ENCODE results near the gene BCLAF1. TPM values are rescaled to one million over a fixed set of nuclear protein-coding genes. Genes with fewer than 3 reads are reported as not detected.

The BCLAF1 gene
- total and polyA plus RNA-seq, 2 experiments from 2014 or later, result 133 to 151 TPM

- TF ChIP-seq, protein P1, sequence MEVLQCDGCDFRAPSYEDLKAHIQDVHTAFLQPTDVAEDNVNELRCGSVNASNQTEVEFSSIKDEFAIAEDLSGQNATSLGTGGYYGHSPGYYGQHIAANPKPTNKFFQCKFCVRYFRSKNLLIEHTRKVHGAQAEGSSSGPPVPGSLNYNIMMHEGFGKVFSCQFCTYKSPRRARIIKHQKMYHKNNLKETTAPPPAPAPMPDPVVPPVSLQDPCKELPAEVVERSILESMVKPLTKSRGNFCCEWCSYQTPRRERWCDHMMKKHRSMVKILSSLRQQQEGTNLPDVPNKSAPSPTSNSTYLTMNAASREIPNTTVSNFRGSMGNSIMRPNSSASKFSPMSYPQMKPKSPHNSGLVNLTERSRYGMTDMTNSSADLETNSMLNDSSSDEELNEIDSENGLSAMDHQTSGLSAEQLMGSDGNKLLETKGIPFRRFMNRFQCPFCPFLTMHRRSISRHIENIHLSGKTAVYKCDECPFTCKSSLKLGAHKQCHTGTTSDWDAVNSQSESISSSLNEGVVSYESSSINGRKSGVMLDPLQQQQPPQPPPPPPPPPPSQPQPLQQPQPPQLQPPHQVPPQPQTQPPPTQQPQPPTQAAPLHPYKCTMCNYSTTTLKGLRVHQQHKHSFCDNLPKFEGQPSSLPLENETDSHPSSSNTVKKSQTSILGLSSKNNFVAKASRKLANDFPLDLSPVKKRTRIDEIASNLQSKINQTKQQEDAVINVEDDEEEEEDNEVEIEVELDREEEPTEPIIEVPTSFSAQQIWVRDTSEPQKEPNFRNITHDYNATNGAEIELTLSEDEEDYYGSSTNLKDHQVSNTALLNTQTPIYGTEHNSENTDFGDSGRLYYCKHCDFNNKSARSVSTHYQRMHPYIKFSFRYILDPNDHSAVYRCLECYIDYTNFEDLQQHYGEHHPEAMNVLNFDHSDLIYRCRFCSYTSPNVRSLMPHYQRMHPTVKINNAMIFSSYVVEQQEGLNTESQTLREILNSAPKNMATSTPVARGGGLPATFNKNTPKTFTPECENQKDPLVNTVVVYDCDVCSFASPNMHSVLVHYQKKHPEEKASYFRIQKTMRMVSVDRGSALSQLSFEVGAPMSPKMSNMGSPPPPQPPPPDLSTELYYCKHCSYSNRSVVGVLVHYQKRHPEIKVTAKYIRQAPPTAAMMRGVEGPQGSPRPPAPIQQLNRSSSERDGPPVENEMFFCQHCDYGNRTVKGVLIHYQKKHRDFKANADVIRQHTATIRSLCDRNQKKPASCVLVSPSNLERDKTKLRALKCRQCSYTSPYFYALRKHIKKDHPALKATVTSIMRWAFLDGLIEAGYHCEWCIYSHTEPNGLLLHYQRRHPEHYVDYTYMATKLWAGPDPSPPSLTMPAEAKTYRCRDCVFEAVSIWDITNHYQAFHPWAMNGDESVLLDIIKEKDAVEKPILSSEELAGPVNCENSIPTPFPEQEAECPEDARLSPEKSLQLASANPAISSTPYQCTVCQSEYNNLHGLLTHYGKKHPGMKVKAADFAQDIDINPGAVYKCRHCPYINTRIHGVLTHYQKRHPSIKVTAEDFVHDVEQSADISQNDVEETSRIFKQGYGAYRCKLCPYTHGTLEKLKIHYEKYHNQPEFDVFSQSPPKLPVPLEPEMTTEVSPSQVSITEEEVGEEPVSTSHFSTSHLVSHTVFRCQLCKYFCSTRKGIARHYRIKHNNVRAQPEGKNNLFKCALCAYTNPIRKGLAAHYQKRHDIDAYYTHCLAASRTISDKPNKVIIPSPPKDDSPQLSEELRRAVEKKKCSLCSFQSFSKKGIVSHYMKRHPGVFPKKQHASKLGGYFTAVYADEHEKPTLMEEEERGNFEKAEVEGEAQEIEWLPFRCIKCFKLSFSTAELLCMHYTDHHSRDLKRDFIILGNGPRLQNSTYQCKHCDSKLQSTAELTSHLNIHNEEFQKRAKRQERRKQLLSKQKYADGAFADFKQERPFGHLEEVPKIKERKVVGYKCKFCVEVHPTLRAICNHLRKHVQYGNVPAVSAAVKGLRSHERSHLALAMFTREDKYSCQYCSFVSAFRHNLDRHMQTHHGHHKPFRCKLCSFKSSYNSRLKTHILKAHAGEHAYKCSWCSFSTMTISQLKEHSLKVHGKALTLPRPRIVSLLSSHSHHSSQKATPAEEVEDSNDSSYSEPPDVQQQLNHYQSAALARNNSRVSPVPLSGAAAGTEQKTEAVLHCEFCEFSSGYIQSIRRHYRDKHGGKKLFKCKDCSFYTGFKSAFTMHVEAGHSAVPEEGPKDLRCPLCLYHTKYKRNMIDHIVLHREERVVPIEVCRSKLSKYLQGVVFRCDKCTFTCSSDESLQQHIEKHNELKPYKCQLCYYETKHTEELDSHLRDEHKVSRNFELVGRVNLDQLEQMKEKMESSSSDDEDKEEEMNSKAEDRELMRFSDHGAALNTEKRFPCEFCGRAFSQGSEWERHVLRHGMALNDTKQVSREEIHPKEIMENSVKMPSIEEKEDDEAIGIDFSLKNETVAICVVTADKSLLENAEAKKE (CRISPR knock-in tag; IDR thresholded peaks at IDR 0.05), result no peak
- TF ChIP-seq, protein P2, sequence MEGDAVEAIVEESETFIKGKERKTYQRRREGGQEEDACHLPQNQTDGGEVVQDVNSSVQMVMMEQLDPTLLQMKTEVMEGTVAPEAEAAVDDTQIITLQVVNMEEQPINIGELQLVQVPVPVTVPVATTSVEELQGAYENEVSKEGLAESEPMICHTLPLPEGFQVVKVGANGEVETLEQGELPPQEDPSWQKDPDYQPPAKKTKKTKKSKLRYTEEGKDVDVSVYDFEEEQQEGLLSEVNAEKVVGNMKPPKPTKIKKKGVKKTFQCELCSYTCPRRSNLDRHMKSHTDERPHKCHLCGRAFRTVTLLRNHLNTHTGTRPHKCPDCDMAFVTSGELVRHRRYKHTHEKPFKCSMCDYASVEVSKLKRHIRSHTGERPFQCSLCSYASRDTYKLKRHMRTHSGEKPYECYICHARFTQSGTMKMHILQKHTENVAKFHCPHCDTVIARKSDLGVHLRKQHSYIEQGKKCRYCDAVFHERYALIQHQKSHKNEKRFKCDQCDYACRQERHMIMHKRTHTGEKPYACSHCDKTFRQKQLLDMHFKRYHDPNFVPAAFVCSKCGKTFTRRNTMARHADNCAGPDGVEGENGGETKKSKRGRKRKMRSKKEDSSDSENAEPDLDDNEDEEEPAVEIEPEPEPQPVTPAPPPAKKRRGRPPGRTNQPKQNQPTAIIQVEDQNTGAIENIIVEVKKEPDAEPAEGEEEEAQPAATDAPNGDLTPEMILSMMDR (conservative IDR thresholded peaks at IDR 0.05; ENCODE audit: low read depth in 2 of 2), result no peak
- no peak for TF ChIP-seq EZH2phosphoT487 (IDR thresholded peaks at IDR 0.05; ENCODE audit: unreplicated experiment)
- TF ChIP-seq EZH2 (IDR thresholded peaks at IDR 0.05; ENCODE audit: low read depth, unreplicated experiment), result no peak
These were observed 44.8 kb upstream of the BCLAF1 start (continued) for GRCh38 chr6:136334465-136334846.

DNA sequence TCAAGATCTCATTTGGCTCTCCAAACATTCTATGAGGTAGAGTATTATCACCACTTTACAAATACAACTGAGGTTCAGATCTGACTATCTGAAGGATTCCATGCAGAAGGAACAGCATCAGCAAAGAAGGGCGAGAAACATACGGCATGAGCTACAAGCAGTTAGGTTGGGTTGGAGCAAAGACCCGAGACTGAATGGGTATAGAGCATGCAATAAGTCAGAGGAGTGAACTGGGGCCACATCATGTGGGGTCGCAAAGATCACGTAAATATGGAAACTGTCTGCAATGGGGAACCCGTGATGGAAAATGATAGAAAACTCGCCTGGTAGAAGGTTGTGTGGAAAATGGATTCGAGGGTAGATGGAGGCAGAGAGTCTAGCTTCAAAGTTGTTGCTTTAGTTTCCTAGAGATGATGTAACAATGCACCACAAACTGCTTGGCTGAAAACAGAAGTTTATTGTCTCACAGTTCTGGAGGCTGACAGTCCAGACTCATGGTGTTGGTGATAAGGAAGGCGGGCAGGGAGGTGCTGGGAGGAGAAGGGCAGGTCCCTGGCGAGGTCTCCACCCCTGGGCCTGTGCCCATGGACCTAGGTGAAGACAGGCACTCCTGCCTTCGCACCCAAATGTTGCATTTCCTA lies 44.3 kb upstream of the BCLAF1 start:
- H3K4me3 ChIP-seq, result no peak overlapping the region

More for the DNA sequence above, 44.3 kb upstream of the BCLAF1 start:
- H3K9me3 Mint-ChIP-seq, result no peaks in the 10 kb centered on the region
- Histone ChIP-seq H3K27ac (ENCODE audit: low read depth) (no peak overlapping the region), H3K9me2 (ENCODE audit: insufficient read depth) (no peaks in the 10 kb centered on the region), H2AFZ (no peak overlapping the region), H3K4me1 (ENCODE audit: insufficient read depth) (peaks cover 13% of the 10 kb centered on the region), H4K20me1 (replicated peaks; ENCODE audit: insufficient read depth) (no peaks in the 10 kb centered on the region), H3K36me3 (ENCODE audit: insufficient read depth) (no peaks in the 10 kb centered on the region), H3K27me3 (ENCODE audit: insufficient read depth) (no peaks in the 10 kb centered on the region), H3K79me2 (replicated peaks; ENCODE audit: insufficient read depth) (no peaks in the 10 kb centered on the region), H3K4me2 (no peak overlapping the region), H3F3A (replicated peaks; ENCODE audit: low read depth) (0 out of 2 replicates have a peak, but pooled peaks cover 2% of the 10 kb centered on the region)
- ATAC-seq (no peak), DNase-seq (ENCODE audit: low spot score) (no peak)
- H3K27me3 Mint-ChIP-seq (ENCODE audit: insufficient read depth, low read depth, poor library complexity), result peaks cover 5% of the 10 kb centered on the region
- H3K4me3 Mint-ChIP-seq, result no peak overlapping the region
- TF ChIP-seq REST (IDR thresholded peaks at IDR 0.05; ENCODE audit: unreplicated experiment) (no peak), CREB1 (CRISPR knock-in tag; IDR thresholded peaks at IDR 0.05; ENCODE audit: low read depth) (no peak), EZH2 (IDR thresholded peaks at IDR 0.05; ENCODE audit: low read depth, unreplicated experiment) (no peak), ZNF114 (CRISPR knock-in tag; IDR thresholded peaks at IDR 0.05) (no peak), EZH2phosphoT487 (IDR thresholded peaks at IDR 0.05; ENCODE audit: unreplicated experiment) (no peak), JUNB (IDR thresholded peaks at IDR 0.05; ENCODE audit: unreplicated experiment) (no peak)
- TF ChIP-seq, protein P3, sequence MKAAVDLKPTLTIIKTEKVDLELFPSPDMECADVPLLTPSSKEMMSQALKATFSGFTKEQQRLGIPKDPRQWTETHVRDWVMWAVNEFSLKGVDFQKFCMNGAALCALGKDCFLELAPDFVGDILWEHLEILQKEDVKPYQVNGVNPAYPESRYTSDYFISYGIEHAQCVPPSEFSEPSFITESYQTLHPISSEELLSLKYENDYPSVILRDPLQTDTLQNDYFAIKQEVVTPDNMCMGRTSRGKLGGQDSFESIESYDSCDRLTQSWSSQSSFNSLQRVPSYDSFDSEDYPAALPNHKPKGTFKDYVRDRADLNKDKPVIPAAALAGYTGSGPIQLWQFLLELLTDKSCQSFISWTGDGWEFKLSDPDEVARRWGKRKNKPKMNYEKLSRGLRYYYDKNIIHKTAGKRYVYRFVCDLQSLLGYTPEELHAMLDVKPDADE (IDR thresholded peaks at IDR 0.05), result no peak
- no peak overlapping the region for H3K27ac Mint-ChIP-seq
- H3K4me1 Mint-ChIP-seq, result peaks cover 24% of the 10 kb centered on the region
- no peaks in the 10 kb centered on the region for H3K36me3 Mint-ChIP-seq (ENCODE audit: low read depth)

Data from GM23338 (cell line).